Breast epithelium (tissue), 4 donors: ENCODE data around the gene TTC38. TPM values are rescaled to one million over a fixed set of nuclear protein-coding genes. Genes with fewer than 3 reads are reported as not detected.

Source experiments
- DNase-seq, 2 donors: peaks; one replicate each; pipeline ENCODE4 v3.0.0-alpha.2; 2019; ENCODE audit warnings: low spot score in 2 of 2
- H3K27ac ChIP-seq, 2 donors: fragments of 200-600 bp; sonication (generic) in 1 of 2; one replicate each; pipeline ENCODE4 v1.5.1; 2016 to 2019; ENCODE audit warnings: mild to moderate bottlenecking in 1 of 2
- H3K27me3 ChIP-seq, 2 donors: fragments of 200-600 bp; sonication (generic) in 1 of 2; one replicate each; pipeline versions ENCODE4 v1.5.1 to v1.6.0; 2017 to 2019; ENCODE audit warnings: control low read depth in 1 of 2, mild to moderate bottlenecking in 1 of 2
- H3K36me3 ChIP-seq: fragments of 200-600 bp; one replicate; pipeline ENCODE4 v1.5.1; 2019
- H3K4me1 ChIP-seq, 2 donors: fragments of 200-600 bp; sonication (generic); one replicate each; pipeline ENCODE4 v1.5.1; 2016 to 2019; ENCODE audit warnings: control low read depth in 1 of 2
- H3K4me3 ChIP-seq, 3 donors: fragments of 200-600 bp; sonication (generic); 1 replicate in 2 of 3; 2 replicates in 1 of 3; pipeline ENCODE4 v1.5.1; 2016 to 2019; ENCODE audit warnings: mild to moderate bottlenecking in 3 of 3, moderate library complexity in 2 of 3
- H3K9me3 ChIP-seq, 2 donors: fragments of 200-600 bp; sonication (generic) in 1 of 2; one replicate each; pipeline ENCODE4 v1.5.1; 2016 to 2019; ENCODE audit warnings: control low read depth in 1 of 2
- CTCF ChIP-seq, 3 donors: fragments of 450-650 bp; IDR thresholded peaks; one replicate each; pipeline ENCODE4 v1.5.1; 2016 to 2017; ENCODE audit warnings: antibody characterized with exemption in 3 of 3, mild to moderate bottlenecking in 3 of 3, moderate library complexity in 3 of 3
- POLR2A ChIP-seq: fragments of 450-650 bp; IDR thresholded peaks from one replicate; pipeline ENCODE4 v1.6.1; 2016; ENCODE audit warnings: antibody characterized with exemption, mild to moderate bottlenecking, moderate library complexity
- POLR2AphosphoS5 ChIP-seq, 3 donors: sonication (generic); formaldehyde crosslinking; IDR thresholded peaks; one replicate each; pipeline ENCODE4 v1.6.1; 2017; ENCODE audit warnings: antibody characterized with exemption in 3 of 3
- intact Hi-C: fragments of 100-400 bp; cut with DNase I; formaldehyde crosslinking; loops from one replicate; pipeline ENCODE4 v1.15.1; 2023; ENCODE audit warnings: low total_unique reads
- total RNA-seq, 3 donors: library from RNA; depleted of rRNA; stranded (reverse); fragments of >200 nt; gene quantifications; one replicate each; pipeline ENCODE4 v1.1.0, GENCODE V29; 2016

The TTC38 gene
- total RNA-seq, 3 donors from 2014 or later, result 55.6 to 115 (median 82.3) TPM

GRCh38 chr22:46225631-46226030 lies 42.2 kb upstream of the TTC38 start:
- intact Hi-C loops, result no loop called here
- Histone ChIP-seq H3K27ac (no peak overlapping the region), H3K4me3 (no peak overlapping the region), H3K27me3 (no peaks in the 10 kb centered on the region), H3K9me3 (no peaks in the 10 kb centered on the region), H3K4me1 (no peaks in the 10 kb centered on the region), H3K36me3 (no peaks in the 10 kb centered on the region)
- TF ChIP-seq CTCF (IDR thresholded peaks at IDR 0.05) (no peak), POLR2AphosphoS5 (IDR thresholded peaks at IDR 0.05) (no peak), POLR2A (no peak)
- no peak for DNase-seq

GRCh38 chr22:46226577-46226976 lies 41.2 kb upstream of the TTC38 start:
- TF ChIP-seq POLR2A, result no peak
- TF ChIP-seq CTCF (IDR thresholded peaks at IDR 0.05), result no peak
- no peak for TF ChIP-seq POLR2AphosphoS5 (IDR thresholded peaks at IDR 0.05)
- Histone ChIP-seq H3K9me3 (no peaks in the 10 kb centered on the region), H3K27ac (no peak overlapping the region), H3K36me3 (no peaks in the 10 kb centered on the region), H3K4me3 (no peak overlapping the region), H3K27me3 (no peaks in the 10 kb centered on the region), H3K4me1 (no peaks in the 10 kb centered on the region)
- no peak for DNase-seq
- intact Hi-C loops, result no loop called here

- Histone ChIP-seq H3K36me3 (no peaks in the 10 kb centered on the region), H3K27ac (peak overlapping the region in 1 of 2 donors; percentile 32), H3K9me3 (no peaks in the 10 kb centered on the region), H3K4me1 (no peaks in the 10 kb centered on the region), H3K4me3 (no peak overlapping the region), H3K27me3 (no peaks in the 10 kb centered on the region)
- DNase-seq, result no peak
- TF ChIP-seq POLR2A, result no peak
- TF ChIP-seq POLR2AphosphoS5 (IDR thresholded peaks at IDR 0.05), result no peak
- no peak for TF ChIP-seq CTCF (IDR thresholded peaks at IDR 0.05)
- intact Hi-C loops, result no loop called here
These were observed 38.1 kb upstream of the TTC38 start for GRCh38 chr22:46229701-46230100.

- Histone ChIP-seq H3K9me3 (no peaks in the 10 kb centered on the region), H3K4me3 (no peak overlapping the region), H3K27me3 (no peaks in the 10 kb centered on the region), H3K36me3 (no peaks in the 10 kb centered on the region), H3K27ac (peak overlapping the region in 1 of 2 donors; percentile 32), H3K4me1 (no peaks in the 10 kb centered on the region)
- intact Hi-C loops, result no loop called here
- no peak for DNase-seq
- TF ChIP-seq POLR2AphosphoS5 (IDR thresholded peaks at IDR 0.05) (no peak), POLR2A (no peak), CTCF (IDR thresholded peaks at IDR 0.05) (no peak)
These were observed 37.4 kb upstream of the TTC38 start for GRCh38 chr22:46230262-46230901.

- H3K9me3 ChIP-seq, result no peaks in the 10 kb centered on the region
- no peaks in the 10 kb centered on the region for H3K36me3 ChIP-seq
- H3K27me3 ChIP-seq, result no peaks in the 10 kb centered on the region
- no peak overlapping the region for H3K4me3 ChIP-seq
- H3K27ac ChIP-seq, result no peak overlapping the region
- TF ChIP-seq POLR2A (no peak), POLR2AphosphoS5 (IDR thresholded peaks at IDR 0.05) (no peak), CTCF (IDR thresholded peaks at IDR 0.05) (no peak)
- intact Hi-C loops, result no loop called here
- no peak for DNase-seq
- no peaks in the 10 kb centered on the region for H3K4me1 ChIP-seq
These were observed 34.6 kb upstream of the TTC38 start for GRCh38 chr22:46233231-46233630.
